ENCODE results near the gene SYTL3. TPM values are rescaled to one million over a fixed set of nuclear protein-coding genes. Genes with fewer than 3 reads are reported as not detected.
A peak's percentile ranks its signal among the peaks of the same experiment; 100 is the strongest.

The SYTL3 gene
- total and polyA plus RNA-seq, 2 of the 8 experiments (the other 6 are each of a cell fraction or from before 2014, with no cell fraction given), result 0.27 to 0.99 TPM

DNA sequence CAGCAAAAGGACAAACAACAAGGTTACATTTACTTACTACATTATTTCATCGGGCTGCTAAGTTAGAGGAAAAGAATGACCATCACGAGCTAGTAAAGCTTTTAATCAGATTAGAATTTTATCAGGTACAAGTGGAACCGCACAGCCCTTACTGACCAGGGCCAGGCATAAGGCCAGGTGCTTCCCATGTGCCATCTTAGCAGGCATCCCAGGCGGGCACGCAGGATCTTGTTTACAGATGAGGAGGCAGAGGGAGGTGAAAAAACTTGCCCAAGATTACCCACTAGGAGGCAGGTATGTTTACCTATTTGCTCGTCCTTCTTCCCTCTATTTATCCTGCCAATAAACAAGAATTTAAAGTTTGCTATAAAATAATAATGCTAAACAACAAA is 158.6 kb downstream of the SYTL3 start:
- Histone ChIP-seq H3K4ac (replicated peaks; ENCODE audit: insufficient read length, low read depth, low read length) (no peak overlapping the region), H2BK120ac (replicated peaks; ENCODE audit: low read depth, low read length) (no peak overlapping the region), H3K36me3 (ENCODE audit: control insufficient read depth in 2 of 4, insufficient read depth in 4 of 4, low read length in 3 of 4) (peaks cover 7 to 61% (median 15%) of the 10 kb centered on the region in 4 experiments), H3K79me2 (ENCODE audit: control insufficient read depth in 1 of 2, insufficient read depth in 2 of 2, low read length in 2 of 2) (peaks cover 70 to 98% of the 10 kb centered on the region in 2 experiments), H2AFZ (ENCODE audit: low read length) (no peak overlapping the region), H2BK5ac (ENCODE audit: low read depth, low read length) (no peak overlapping the region; the same call in 1 of the 2 replicates), H3K4me3 (ENCODE audit: extremely low read depth in 1 of 4, insufficient read depth in 2 of 4, low read depth in 3 of 4, low read length in 4 of 4) (no peak overlapping the region), H3K18ac (ENCODE audit: extremely low read depth, low read length) (no peak overlapping the region), H2BK20ac (ENCODE audit: low read length) (no peak overlapping the region), H2AK5ac (ENCODE audit: low read depth, low read length) (no peak overlapping the region), H3K27ac (ENCODE audit: low read depth, low read length) (no peak overlapping the region), H2BK15ac (ENCODE audit: low read length) (no peak overlapping the region), H4K20me1 (replicated peaks in 1 of 2; ENCODE audit: control insufficient read depth in 1 of 2, insufficient read depth in 2 of 2, low read length in 2 of 2) (peaks cover 36 to 48% of the 10 kb centered on the region in 2 experiments), H3K56ac (replicated peaks; ENCODE audit: insufficient read length, low read depth, low read length) (no peak overlapping the region), H3K23me2 (ENCODE audit: low read depth, low read length) (no peaks in the 10 kb centered on the region), H3K23ac (ENCODE audit: insufficient read length) (no peak overlapping the region), H3K14ac (ENCODE audit: insufficient read length) (no peak overlapping the region), H3K9ac (replicated peaks in 1 of 4; ENCODE audit: extremely low read depth in 1 of 4, low read depth in 3 of 4, low read length in 3 of 4) (no peak overlapping the region), H4K91ac (replicated peaks; ENCODE audit: insufficient read length, low read length) (no peak overlapping the region), H3K9me3 (ENCODE audit: insufficient read depth in 2 of 2, low read depth in 1 of 2, low read length in 1 of 2) (no peaks in the 10 kb centered on the region), H2BK12ac (ENCODE audit: low read depth, low read length) (no peak overlapping the region), H4K8ac (ENCODE audit: extremely low read depth, insufficient read depth, low read length) (no peak overlapping the region), H4K5ac (ENCODE audit: insufficient read length, low read depth, low read length) (no peak overlapping the region), H3K79me1 (ENCODE audit: low read depth, low read length) (peaks cover 4% of the 10 kb centered on the region; the same call in 1 of the 2 replicates), H3K27me3 (replicated peaks in 1 of 4; ENCODE audit: control insufficient read depth in 3 of 4, extremely low read depth in 1 of 4, insufficient read depth in 3 of 4, low read length in 3 of 4) (no peaks in the 10 kb centered on the region), H3K4me2 (ENCODE audit: insufficient read depth in 1 of 2, low read depth in 2 of 2, low read length in 2 of 2) (peak overlapping the region in 1 of 2 experiments; percentile 1; a peak in 1 of 4 replicates), H3K4me1 (replicated peaks in 1 of 4; ENCODE audit: control insufficient read depth in 3 of 4, insufficient read depth in 4 of 4, low read length in 3 of 4) (peaks cover 13 to 41% (median 38%) of the 10 kb centered on the region in 4 experiments)
- CTCF ChIA-PET (ENCODE audit: partially characterized antibody), result interaction anchor here (0.6 to 3.9 kb wide), 11 partner anchors 9 to 164 kb away, joined by 3 to 20 read pairs (median 7); no protein-coding TSS in a partner anchor
- WGBS, 2 experiments (ENCODE audit: extremely low coverage in 1 of 2, insufficient coverage in 1 of 2, insufficient read length in 1 of 2, insufficient replicate concordance in 2 of 2, low coverage in 1 of 2, low lambda C conversion rate in 2 of 2, missing lambda C conversion rate in 1 of 2), result 86% methylated on average over 6 of the region's 6 CpGs; no CpG with 5 or more reads in 1 of the 2 experiments
- TF ChIP-seq BACH1 (IDR thresholded peaks at IDR 0.05; ENCODE audit: low read length) (no peak), RAD21 (IDR thresholded peaks at IDR 0.05 in 1 of 2, conservative IDR thresholded peaks at IDR 0.05 in 1 of 2; ENCODE audit: low read depth in 2 of 2, low read length in 2 of 2) (peak; percentile 22 to 32; a peak in 1 of 4 replicates)
- no peak for FAIRE-seq
- DNase-seq (ENCODE audit: low read depth in 1 of 2, low spot score in 2 of 2), result no peak
- POLR2A ChIA-PET (ENCODE audit: partially characterized antibody), result interaction anchor here (0.6 to 4.4 kb wide), 16 partner anchors 8 to 320 kb away, joined by 3 to 31 read pairs (median 4); partner anchors contain the start of genes EZR and TAGAP
